DND-41 (cell line): ENCODE measurements around the gene CLTCL1.

Source experiments
- ATAC-seq: fragments of 200-7000 bp; cut with Tn5 transposase; 3 replicates; pipeline ENCODE4 v1.9.1; 2021; ENCODE audit warnings: low read depth; ENCODE audit not compliant: insufficient read depth
- DNase-seq: peaks from one replicate; pipeline ENCODE4 v3.0.0-alpha.2; 2020
- H2AFZ ChIP-seq: 2 replicates; pipeline ENCODE4 v1.6.0; 2012; ENCODE audit warnings: low read depth, low read length
- H3K27ac ChIP-seq: 2 replicates; pipeline ENCODE4 v1.5.1; 2012; ENCODE audit warnings: low read length, inconsistent platforms
- H3K27me3 ChIP-seq: fragments of 200-600 bp; sonication (generic); 2 replicates; pipeline ENCODE4 v1.6.0; 2012; ENCODE audit warnings: low read length, mild to moderate bottlenecking, inconsistent platforms; ENCODE audit not compliant: insufficient read depth, poor library complexity
- H3K36me3 ChIP-seq: 2 replicates; pipeline ENCODE4 v1.5.1; 2012; ENCODE audit warnings: low read length, inconsistent platforms; ENCODE audit not compliant: insufficient read depth
- H3K4me1 ChIP-seq: 2 replicates; pipeline ENCODE4 v1.5.1; 2012; ENCODE audit warnings: mild to moderate bottlenecking, low read length; ENCODE audit not compliant: insufficient read depth
- H3K4me2 ChIP-seq: 2 replicates; pipeline ENCODE4 v1.6.0; 2012; ENCODE audit warnings: mild to moderate bottlenecking, moderate library complexity, low read length, inconsistent platforms; ENCODE audit not compliant: insufficient read depth
- H3K4me3 ChIP-seq, 2 experiments: fragments of 200-600 bp in 1 of 2; shearing (Covaris generic) in 1 of 2; 2 replicates each; pipeline ENCODE4 v1.5.1; 2012 to 2016; ENCODE audit warnings: inconsistent platforms in 2 of 2, low read length in 2 of 2, mild to moderate bottlenecking in 2 of 2, low read depth in 1 of 2, moderate library complexity in 1 of 2
- H3K79me2 ChIP-seq: 2 replicates; pipeline ENCODE4 v1.6.0; 2012; ENCODE audit warnings: low read length, inconsistent platforms; ENCODE audit not compliant: insufficient read depth
- H3K9ac ChIP-seq: 2 replicates; pipeline ENCODE4 v1.6.0; 2012; ENCODE audit warnings: low read depth, mild to moderate bottlenecking, inconsistent platforms, low read length, moderate library complexity
- H3K9me3 ChIP-seq: 2 replicates; pipeline ENCODE4 v1.5.1; 2012; ENCODE audit warnings: low read length, moderate library complexity, mild to moderate bottlenecking, inconsistent platforms; ENCODE audit not compliant: insufficient read depth, severe bottlenecking
- H4K20me1 ChIP-seq: 2 replicates; pipeline ENCODE4 v1.6.0; 2012; ENCODE audit warnings: low read length; ENCODE audit not compliant: insufficient read depth
- CTCF ChIP-seq: IDR thresholded peaks from 2 replicates; pipeline ENCODE4 v1.5.1; 2012; ENCODE audit warnings: borderline replicate concordance, low read length, moderate library complexity, mild to moderate bottlenecking; ENCODE audit not compliant: poor library complexity, severe bottlenecking; ENCODE audit errors: extremely low read depth
- EZH2 ChIP-seq: IDR thresholded peaks from 3 replicates; pipeline ENCODE4 v1.6.1; 2012; ENCODE audit warnings: borderline replicate concordance, low read depth, mild to moderate bottlenecking, moderate library complexity, low read length, inconsistent platforms; ENCODE audit not compliant: severe bottlenecking

The CLTCL1 gene

GRCh38 chr22:19181786-19182471 lies 109.6 kb downstream of the CLTCL1 start:
- DNase-seq (no peak), ATAC-seq (no peak)
- H3K36me3 ChIP-seq, result peaks cover 3% of the 10 kb centered on the region
- H3K4me1 ChIP-seq, result peaks cover 22% of the 10 kb centered on the region
- no peak overlapping the region for H2AFZ ChIP-seq
- peaks cover 20% of the 10 kb centered on the region for H4K20me1 ChIP-seq
- no peaks in the 10 kb centered on the region for H3K27me3 ChIP-seq
- H3K9me3 ChIP-seq, result no peaks in the 10 kb centered on the region
- no peak overlapping the region for H3K4me3 ChIP-seq
- TF ChIP-seq CTCF, result no peak
- TF ChIP-seq EZH2, result no peak
- H3K9ac ChIP-seq, result no peak overlapping the region
- no peak overlapping the region for H3K4me2 ChIP-seq
- peaks cover 15% of the 10 kb centered on the region for H3K79me2 ChIP-seq
- no peak overlapping the region for H3K27ac ChIP-seq

DNA sequence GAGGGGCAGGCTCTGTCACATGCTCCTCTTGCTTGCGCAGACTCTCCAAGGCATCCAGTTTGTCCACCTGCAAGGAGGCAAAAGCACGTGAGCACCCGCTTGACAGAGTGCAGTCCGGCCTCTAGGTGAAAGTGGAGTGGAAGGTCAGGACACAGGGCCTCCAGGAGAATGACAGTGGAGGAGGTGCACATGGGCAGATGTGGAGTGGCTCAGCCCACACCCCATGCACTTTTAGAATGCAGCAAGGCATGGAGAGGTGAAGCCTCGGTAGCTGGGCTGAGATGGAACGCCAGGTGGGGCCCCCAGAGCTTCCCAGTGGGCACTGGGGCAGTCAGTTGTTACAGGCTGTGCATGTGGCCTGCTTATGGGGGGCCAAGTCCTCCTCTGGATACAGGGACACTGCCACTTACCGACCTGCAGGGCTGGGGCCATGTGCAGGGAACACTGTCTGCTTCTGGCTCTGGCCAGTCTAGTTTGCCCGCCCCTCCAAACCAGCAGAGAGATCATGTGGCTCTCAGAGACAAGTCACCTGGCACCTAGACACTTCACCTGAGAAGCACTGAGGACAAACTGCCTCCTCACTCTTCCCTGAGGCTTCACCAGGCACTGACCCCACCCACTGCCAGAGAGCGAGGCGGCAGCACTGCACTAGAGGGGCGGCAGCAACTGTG lies 110.6 kb downstream of the CLTCL1 start:
- Histone ChIP-seq H3K27ac (no peak overlapping the region), H3K4me2 (no peak overlapping the region), H3K9me3 (no peaks in the 10 kb centered on the region), H3K36me3 (peaks cover 12% of the 10 kb centered on the region), H4K20me1 (peaks cover 29% of the 10 kb centered on the region), H3K4me1 (peaks cover 33% of the 10 kb centered on the region), H3K4me3 (no peak overlapping the region), H3K9ac (no peak overlapping the region), H2AFZ (no peak overlapping the region), H3K27me3 (no peaks in the 10 kb centered on the region), H3K79me2 (peaks cover 25% of the 10 kb centered on the region)
- TF ChIP-seq EZH2 (no peak), CTCF (no peak)
- no peak for ATAC-seq
- no peak for DNase-seq

DNA sequence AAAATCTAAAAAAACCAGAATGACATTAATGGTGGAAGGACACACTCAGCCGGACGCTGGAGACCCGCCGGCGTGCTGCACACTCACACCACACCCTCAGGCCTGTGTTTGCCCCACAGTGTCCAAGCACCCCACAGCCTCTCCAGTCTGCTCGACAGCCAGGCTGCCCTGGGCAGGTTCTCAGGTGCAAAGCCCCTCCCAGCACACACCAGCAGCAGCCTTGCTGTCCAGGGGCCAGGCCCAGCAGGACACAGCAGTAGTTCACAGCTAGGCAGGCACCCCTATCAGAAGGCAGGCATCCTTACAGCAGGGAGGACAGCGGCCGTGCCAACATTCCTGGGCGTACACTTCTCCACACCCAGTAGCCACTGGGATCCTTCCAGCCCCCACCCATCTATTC lies 111.3 kb downstream of the CLTCL1 start:
- Histone ChIP-seq H3K79me2 (peaks cover 32% of the 10 kb centered on the region), H4K20me1 (peaks cover 33% of the 10 kb centered on the region), H2AFZ (no peak overlapping the region), H3K4me2 (no peak overlapping the region), H3K9me3 (no peaks in the 10 kb centered on the region), H3K9ac (no peak overlapping the region), H3K4me1 (peaks cover 39% of the 10 kb centered on the region), H3K27me3 (no peaks in the 10 kb centered on the region), H3K4me3 (no peak overlapping the region), H3K27ac (no peak overlapping the region), H3K36me3 (peaks cover 18% of the 10 kb centered on the region)
- no peak for TF ChIP-seq CTCF
- TF ChIP-seq EZH2, result no peak
- ATAC-seq, result no peak
- no peak for DNase-seq
